PC-9 (cell line): ENCODE results near the gene MAGI2.

Source experiments
- CTCF ChIP-seq: fragments of 200-600 bp; sonication (generic); conservative IDR thresholded peaks from 2 replicates; pipeline ENCODE4 v1.6.1; 2017; ENCODE audit warnings: mixed run types, antibody characterized with exemption, mild to moderate bottlenecking, moderate library complexity
- EZH2 ChIP-seq: fragments of 200-600 bp; sonication (generic); IDR thresholded peaks from 2 replicates; pipeline ENCODE4 v1.8.0; 2017; ENCODE audit warnings: antibody characterized with exemption, low read depth

GRCh38 chr7:78055001-78055573 is 1398.4 kb downstream of the MAGI2 start:
- TF ChIP-seq CTCF (no peak), EZH2 (no peak)
